ENCODE data around the gene NFIB. TPM values are rescaled to one million over a fixed set of nuclear protein-coding genes. Genes with fewer than 3 reads are reported as not detected.

NFIB gene
- total and polyA plus RNA-seq, 2 of the 13 experiments (the other 11 are each of a cell fraction or from before 2014, with no cell fraction given) = 0.98 to 4.6 TPM

- DNase-seq (ENCODE audit: low spot score) (no peak), FAIRE-seq (no peak), ATAC-seq (no peak)
- intact Hi-C loops (cut with micrococcal nuclease; ENCODE audit: unreplicated experiment) = no loop called here
- no peak overlapping the region for H3K9ac ChIP-seq (ENCODE audit: insufficient read depth, low read depth, low read length)
- no TSS peak for BruUV-seq (replicated peaks)
- H4K20me1 ChIP-seq (ENCODE audit: insufficient read depth, low read length) = no peaks in the 10 kb centered on the region
- no peak overlapping the region for H2AFZ ChIP-seq (ENCODE audit: low read length)
- peak overlapping the region in 1 of 3 experiments; percentile 22; a peak in 2 of 6 replicates for H3K4me3 ChIP-seq (replicated peaks in 1 of 3; ENCODE audit: insufficient read depth in 1 of 3, low read depth in 2 of 3, low read length in 3 of 3)
- no peaks in the 10 kb centered on the region for H3K36me3 ChIP-seq (replicated peaks in 1 of 2; ENCODE audit: control insufficient read depth in 1 of 2, insufficient read depth in 2 of 2, low read length in 2 of 2)
- in situ Hi-C loops (cut with HindIII; ENCODE audit: extremely low pct_ligation_motif_present, low pct_unique_long_range_greater_than_20kb) = loop anchor here (10.0 kb wide), 1 partner anchor 216 kb away; no protein-coding TSS in a partner anchor
- H3K79me2 ChIP-seq (ENCODE audit: insufficient read depth, low read length) = no peaks in the 10 kb centered on the region
- ChIA-PET CTCF (ENCODE audit: low intra/inter-chr PET ratio, low total read pairs) (no interaction called here), POLR2A (no interaction called here)
- H3K4me1 ChIP-seq (ENCODE audit: insufficient read depth, low read length) = peaks cover 55% of the 10 kb centered on the region
- TF ChIP-seq CEBPB (IDR thresholded peaks at IDR 0.05; ENCODE audit: borderline replicate concordance, low read depth, low read length) (peak; percentile 56; the same call in 1 of the 2 replicates), NR2F6 (IDR thresholded peaks at IDR 0.05) (no peak), NR2F6 (CRISPR knock-in tag; IDR thresholded peaks at IDR 0.05) (0 out of 2 replicates have a peak, but pooled peaks have one; percentile 8), GATA4 (IDR thresholded peaks at IDR 0.05; ENCODE audit: borderline replicate concordance, low read depth) (no peak), ZSCAN20 (CRISPR knock-in tag; IDR thresholded peaks at IDR 0.05; ENCODE audit: borderline replicate concordance) (no peak), ZNF713 (CRISPR knock-in tag; IDR thresholded peaks at IDR 0.05) (no peak), RNF219 (CRISPR knock-in tag; IDR thresholded peaks at IDR 0.05) (no peak), HNF4A (CRISPR knock-in tag; IDR thresholded peaks at IDR 0.05) (peak; percentile 52; the same call in 1 of the 2 replicates), SMC3 (IDR thresholded peaks at IDR 0.05; ENCODE audit: low read length) (no peak), CEBPG (CRISPR knock-in tag; IDR thresholded peaks at IDR 0.05) (peak; percentile 64), DMAP1 (CRISPR knock-in tag; IDR thresholded peaks at IDR 0.05) (no peak), MIER3 (CRISPR knock-in tag; IDR thresholded peaks at IDR 0.05; ENCODE audit: borderline replicate concordance) (no peak), POLR2G (IDR thresholded peaks at IDR 0.05; ENCODE audit: low read depth, low read length) (no peak), KLF16 (CRISPR knock-in tag; IDR thresholded peaks at IDR 0.05) (no peak), DDIT3 (CRISPR knock-in tag; IDR thresholded peaks at IDR 0.05) (no peak), ZNF776 (CRISPR knock-in tag; IDR thresholded peaks at IDR 0.05) (no peak), HNF4G (IDR thresholded peaks at IDR 0.05; ENCODE audit: borderline replicate concordance, low read depth, low read length) (peak; percentile 38; the same call in 1 of the 2 replicates), HNF4G (CRISPR knock-in tag; IDR thresholded peaks at IDR 0.05; ENCODE audit: borderline replicate concordance, low read depth) (no peak), ZNF33B (CRISPR knock-in tag; IDR thresholded peaks at IDR 0.05) (no peak), ATF4 (CRISPR knock-in tag; IDR thresholded peaks at IDR 0.05) (peak in 1 of 2 experiments; percentile 42; a peak in 1 of 4 replicates), SMAD3 (CRISPR knock-in tag; IDR thresholded peaks at IDR 0.05) (no peak), ZNF569 (CRISPR knock-in tag; IDR thresholded peaks at IDR 0.05; ENCODE audit: borderline replicate concordance) (no peak)
- peak overlapping the region; percentile 89 for H3K4me2 ChIP-seq (ENCODE audit: low read depth, low read length)
- no peaks in the 10 kb centered on the region for H3K9me3 ChIP-seq (ENCODE audit: low read length)
- peaks cover 0 to 6% of the 10 kb centered on the region in 2 experiments; a peak in 2 of 5 replicates for H3K27me3 ChIP-seq (ENCODE audit: control insufficient read depth in 1 of 2, insufficient read depth in 2 of 2, low read length in 2 of 2)
- H3K27ac ChIP-seq (ENCODE audit: extremely low read length, insufficient read depth, low read length) = no peak overlapping the region
- WGBS (ENCODE audit: low lambda C conversion rate) = 6% methylated on average over 14 of the region's 14 CpGs
Measured at GRCh38 chr9:14320271-14321181, 6.6 kb upstream of the NFIB start.

Data from HepG2 (cell line).